Measurements from ENCODE around the gene ERGIC2. TPM values are rescaled to one million over a fixed set of nuclear protein-coding genes. Genes with fewer than 3 reads are reported as not detected.

ERGIC2 gene
- total and polyA plus RNA-seq, 10 of the 15 experiments (the other 5 are each of a cell fraction or from before 2014, with no cell fraction given): 26.1 to 181 (median 83.9) TPM

- Histone ChIP-seq H3K27ac (ENCODE audit: control insufficient read depth, insufficient read depth) (no peak overlapping the region), H3K4me1 (ENCODE audit: control insufficient read depth, insufficient read depth, low read length) (no peaks in the 10 kb centered on the region), H3K4me2 (ENCODE audit: control insufficient read depth, insufficient read depth) (no peak overlapping the region), H3K79me2 (ENCODE audit: control insufficient read depth, insufficient read depth, low read length) (no peaks in the 10 kb centered on the region), H2AFZ (ENCODE audit: control insufficient read depth, low read depth, low read length) (peak overlapping the region; percentile 31; the same call in 1 of the 2 replicates), H3K9ac (ENCODE audit: control insufficient read depth, insufficient read depth, low read length) (no peak overlapping the region), H3K4me3 (no peak overlapping the region), H4K20me1 (ENCODE audit: control insufficient read depth, insufficient read depth) (no peaks in the 10 kb centered on the region), H3K9me3 (replicated peaks; ENCODE audit: control insufficient read depth, insufficient read depth, low read length) (no peaks in the 10 kb centered on the region), H3K27me3 (replicated peaks in 1 of 2; ENCODE audit: control insufficient read depth in 2 of 2, insufficient read depth in 2 of 2, low read length in 1 of 2) (no peaks in the 10 kb centered on the region), H3K36me3 (ENCODE audit: control insufficient read depth in 2 of 2, insufficient read depth in 2 of 2, low read length in 1 of 2) (no peaks in the 10 kb centered on the region)
- ChIA-PET CTCF (interaction anchor here (0.6 to 5.6 kb wide), 44 partner anchors 10 to 1584 kb away, joined by 3 to 129 read pairs (median 4); no protein-coding TSS in a partner anchor), RAD21 (ENCODE audit: unreplicated experiment) (interaction anchor here (0.6 to 5.4 kb wide), 11 partner anchors 11 to 445 kb away, joined by 3 to 71 read pairs (median 4); no protein-coding TSS in a partner anchor), POLR2A (no interaction called here), SMC1A (ENCODE audit: uncharacterized antibody, unreplicated experiment) (interaction anchor here (0.7 to 3.7 kb wide), 21 partner anchors 10 to 315 kb away, joined by 3 to 71 read pairs (median 3); no protein-coding TSS in a partner anchor)
- BruUV-seq (replicated peaks): no TSS peak
- ATAC-seq: peak; percentile 100
- FAIRE-seq: peak; percentile 96
- peak; percentile 52 for DNase-seq (ENCODE audit: low read depth, low spot score)
- TF ChIP-seq, protein P1, sequence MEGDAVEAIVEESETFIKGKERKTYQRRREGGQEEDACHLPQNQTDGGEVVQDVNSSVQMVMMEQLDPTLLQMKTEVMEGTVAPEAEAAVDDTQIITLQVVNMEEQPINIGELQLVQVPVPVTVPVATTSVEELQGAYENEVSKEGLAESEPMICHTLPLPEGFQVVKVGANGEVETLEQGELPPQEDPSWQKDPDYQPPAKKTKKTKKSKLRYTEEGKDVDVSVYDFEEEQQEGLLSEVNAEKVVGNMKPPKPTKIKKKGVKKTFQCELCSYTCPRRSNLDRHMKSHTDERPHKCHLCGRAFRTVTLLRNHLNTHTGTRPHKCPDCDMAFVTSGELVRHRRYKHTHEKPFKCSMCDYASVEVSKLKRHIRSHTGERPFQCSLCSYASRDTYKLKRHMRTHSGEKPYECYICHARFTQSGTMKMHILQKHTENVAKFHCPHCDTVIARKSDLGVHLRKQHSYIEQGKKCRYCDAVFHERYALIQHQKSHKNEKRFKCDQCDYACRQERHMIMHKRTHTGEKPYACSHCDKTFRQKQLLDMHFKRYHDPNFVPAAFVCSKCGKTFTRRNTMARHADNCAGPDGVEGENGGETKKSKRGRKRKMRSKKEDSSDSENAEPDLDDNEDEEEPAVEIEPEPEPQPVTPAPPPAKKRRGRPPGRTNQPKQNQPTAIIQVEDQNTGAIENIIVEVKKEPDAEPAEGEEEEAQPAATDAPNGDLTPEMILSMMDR (IDR thresholded peaks at IDR 0.05 in 2 of 3, conservative IDR thresholded peaks at IDR 0.05 in 1 of 3; ENCODE audit: control insufficient read depth in 2 of 3, extremely low read depth in 1 of 3, insufficient read depth in 1 of 3, low read depth in 3 of 3, low read length in 3 of 3): peak; percentile 80 to 100 (median 97); a peak in 5 of 6 replicates
- TF ChIP-seq HDAC6 (IDR thresholded peaks at IDR 0.05; ENCODE audit: unreplicated experiment): no peak
- TF ChIP-seq NR2C2 (IDR thresholded peaks at IDR 0.05; ENCODE audit: borderline replicate concordance, control insufficient read depth, insufficient read length, low read depth): no peak
- TF ChIP-seq, protein P2, sequence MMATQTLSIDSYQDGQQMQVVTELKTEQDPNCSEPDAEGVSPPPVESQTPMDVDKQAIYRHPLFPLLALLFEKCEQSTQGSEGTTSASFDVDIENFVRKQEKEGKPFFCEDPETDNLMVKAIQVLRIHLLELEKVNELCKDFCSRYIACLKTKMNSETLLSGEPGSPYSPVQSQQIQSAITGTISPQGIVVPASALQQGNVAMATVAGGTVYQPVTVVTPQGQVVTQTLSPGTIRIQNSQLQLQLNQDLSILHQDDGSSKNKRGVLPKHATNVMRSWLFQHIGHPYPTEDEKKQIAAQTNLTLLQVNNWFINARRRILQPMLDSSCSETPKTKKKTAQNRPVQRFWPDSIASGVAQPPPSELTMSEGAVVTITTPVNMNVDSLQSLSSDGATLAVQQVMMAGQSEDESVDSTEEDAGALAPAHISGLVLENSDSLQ (IDR thresholded peaks at IDR 0.05): peak; percentile 22; the same call in 1 of the 2 replicates
- TF ChIP-seq POU2F2 (IDR thresholded peaks at IDR 0.05; ENCODE audit: borderline replicate concordance, low read depth, low read length): peak; percentile 48; the same call in 1 of the 3 replicates
- no peak for TF ChIP-seq BRCA1 (IDR thresholded peaks at IDR 0.05; ENCODE audit: low read depth, low read length)
- TF ChIP-seq, protein P3, sequence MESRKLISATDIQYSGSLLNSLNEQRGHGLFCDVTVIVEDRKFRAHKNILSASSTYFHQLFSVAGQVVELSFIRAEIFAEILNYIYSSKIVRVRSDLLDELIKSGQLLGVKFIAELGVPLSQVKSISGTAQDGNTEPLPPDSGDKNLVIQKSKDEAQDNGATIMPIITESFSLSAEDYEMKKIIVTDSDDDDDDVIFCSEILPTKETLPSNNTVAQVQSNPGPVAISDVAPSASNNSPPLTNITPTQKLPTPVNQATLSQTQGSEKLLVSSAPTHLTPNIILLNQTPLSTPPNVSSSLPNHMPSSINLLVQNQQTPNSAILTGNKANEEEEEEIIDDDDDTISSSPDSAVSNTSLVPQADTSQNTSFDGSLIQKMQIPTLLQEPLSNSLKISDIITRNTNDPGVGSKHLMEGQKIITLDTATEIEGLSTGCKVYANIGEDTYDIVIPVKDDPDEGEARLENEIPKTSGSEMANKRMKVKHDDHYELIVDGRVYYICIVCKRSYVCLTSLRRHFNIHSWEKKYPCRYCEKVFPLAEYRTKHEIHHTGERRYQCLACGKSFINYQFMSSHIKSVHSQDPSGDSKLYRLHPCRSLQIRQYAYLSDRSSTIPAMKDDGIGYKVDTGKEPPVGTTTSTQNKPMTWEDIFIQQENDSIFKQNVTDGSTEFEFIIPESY (IDR thresholded peaks at IDR 0.05): no peak
- TF ChIP-seq SMARCA5 (IDR thresholded peaks at IDR 0.05): peak; percentile 79; the same call in 1 of the 2 replicates
- TF ChIP-seq RAD21 (IDR thresholded peaks at IDR 0.05; ENCODE audit: insufficient read depth, low read depth, low read length): peak; percentile 84
- 0 out of 2 replicates have a peak, but pooled peaks have one; percentile 16 for TF ChIP-seq ATF7 (IDR thresholded peaks at IDR 0.05; ENCODE audit: low read depth)
- TF ChIP-seq IRF4 (IDR thresholded peaks at IDR 0.05; ENCODE audit: low read depth, low read length): peak; percentile 35; the same call in 1 of the 2 replicates
- peak; percentile 93 for TF ChIP-seq SMC3 (IDR thresholded peaks at IDR 0.05; ENCODE audit: borderline replicate concordance, low read length)
- peak; percentile 41; the same call in 1 of the 2 replicates for TF ChIP-seq PAX5 (IDR thresholded peaks at IDR 0.05; ENCODE audit: borderline replicate concordance, low read depth, low read length)
- TF ChIP-seq, protein P4, sequence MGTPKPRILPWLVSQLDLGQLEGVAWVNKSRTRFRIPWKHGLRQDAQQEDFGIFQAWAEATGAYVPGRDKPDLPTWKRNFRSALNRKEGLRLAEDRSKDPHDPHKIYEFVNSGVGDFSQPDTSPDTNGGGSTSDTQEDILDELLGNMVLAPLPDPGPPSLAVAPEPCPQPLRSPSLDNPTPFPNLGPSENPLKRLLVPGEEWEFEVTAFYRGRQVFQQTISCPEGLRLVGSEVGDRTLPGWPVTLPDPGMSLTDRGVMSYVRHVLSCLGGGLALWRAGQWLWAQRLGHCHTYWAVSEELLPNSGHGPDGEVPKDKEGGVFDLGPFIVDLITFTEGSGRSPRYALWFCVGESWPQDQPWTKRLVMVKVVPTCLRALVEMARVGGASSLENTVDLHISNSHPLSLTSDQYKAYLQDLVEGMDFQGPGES (IDR thresholded peaks at IDR 0.05): 0 out of 2 replicates have a peak, but pooled peaks have one; percentile 23
- TF ChIP-seq CREM (IDR thresholded peaks at IDR 0.05; ENCODE audit: low read depth): 0 out of 2 replicates have a peak, but pooled peaks have one; percentile 13
- WGBS (ENCODE audit: insufficient coverage, insufficient replicate concordance, low lambda C conversion rate, missing lambda C conversion rate): 34% methylated on average over 8 of the region's 8 CpGs
- intact Hi-C loops (cut with micrococcal nuclease; ENCODE audit: unreplicated experiment): loop anchor here (1.0 to 5.0 kb wide), 2 partner anchors 230 to 244 kb away; no protein-coding TSS in a partner anchor
- in situ Hi-C loops (cut with MboI): no loop called here
Measured at GRCh38 chr12:29317556-29318363, 63.2 kb downstream of the ERGIC2 start.

Data from GM12878 (cell line).